GM12875 (cell line): Measurements from ENCODE around the gene MEGF6.

Experiments
- H3K4me3 ChIP-seq: one replicate; pipeline ENCODE4 v1.5.1; 2011; ENCODE audit warnings: low read depth, low read length, control low read depth
- CTCF ChIP-seq: IDR thresholded peaks from 2 replicates; pipeline ENCODE4 v1.5.1; 2011; ENCODE audit warnings: low read depth, mild to moderate bottlenecking, control low read depth, inconsistent platforms, low read length, moderate library complexity, borderline replicate concordance; ENCODE audit not compliant: insufficient read depth

The MEGF6 gene

GRCh38 chr1:3481046-3481445 is 130.3 kb downstream of the MEGF6 start:
- TF ChIP-seq CTCF, result no peak
- H3K4me3 ChIP-seq, result no peak overlapping the region

DNA sequence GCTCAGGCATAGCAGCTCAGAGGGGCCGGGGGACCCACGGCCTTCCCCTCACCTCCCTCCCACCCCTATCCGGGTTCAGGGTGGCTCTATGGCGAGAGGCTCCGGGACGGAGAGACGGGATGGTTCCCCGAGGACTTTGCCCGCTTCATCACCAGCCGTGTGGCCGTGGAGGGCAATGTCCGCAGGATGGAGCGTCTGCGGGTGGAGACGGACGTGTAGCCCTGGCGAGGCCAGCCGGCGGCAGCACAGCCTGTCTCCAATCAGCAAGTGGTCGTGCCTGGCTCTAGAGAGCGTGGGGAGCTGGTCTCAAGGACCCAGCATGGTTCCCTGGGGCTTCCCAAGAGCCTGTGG is 131.0 kb downstream of the MEGF6 start:
- TF ChIP-seq CTCF, result no peak
- H3K4me3 ChIP-seq, result no peak overlapping the region

GRCh38 chr1:3479511-3480368 is 131.6 kb downstream of the MEGF6 start:
- TF ChIP-seq CTCF, result no peak
- H3K4me3 ChIP-seq, result no peak overlapping the region

GRCh38 chr1:3478187-3478586 is 133.1 kb downstream of the MEGF6 start:
- TF ChIP-seq CTCF, result no peak
- H3K4me3 ChIP-seq, result no peak overlapping the region

DNA sequence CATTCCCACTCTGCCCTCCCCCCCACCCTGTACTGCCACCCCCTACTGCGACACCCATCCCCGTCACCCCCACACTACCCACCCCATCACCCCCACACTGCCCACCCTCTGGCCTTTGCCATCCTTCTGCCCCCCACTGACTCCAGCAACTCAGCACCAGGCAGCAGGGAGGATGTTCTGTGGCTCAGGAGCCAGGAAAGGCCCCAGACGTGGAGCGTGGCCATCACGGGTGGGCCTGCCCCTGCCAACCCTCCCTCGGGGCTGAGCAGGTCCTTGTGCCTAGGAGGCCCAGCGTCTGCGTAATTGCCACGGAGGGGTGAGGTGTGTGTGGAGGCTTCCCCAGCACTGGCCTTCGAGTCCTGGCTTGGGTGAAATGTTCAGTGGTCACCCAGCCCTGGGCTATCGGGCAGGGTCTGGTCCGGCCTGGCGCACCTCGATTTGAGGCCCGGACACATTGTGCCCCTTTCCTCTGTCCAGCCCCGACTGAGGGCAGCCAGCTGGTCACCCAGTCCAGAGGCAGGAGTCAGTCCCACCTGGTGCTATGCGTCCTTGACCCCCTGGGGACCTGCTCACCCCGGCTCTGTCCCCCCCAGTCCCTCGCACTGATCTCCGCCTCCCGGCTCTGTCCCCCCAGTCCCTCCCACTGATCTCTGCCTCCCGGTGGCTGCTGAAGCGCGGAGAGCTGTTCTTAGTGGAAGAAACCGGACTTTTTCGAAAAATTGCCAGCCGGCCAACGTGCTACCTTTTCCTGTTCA is 133.9 kb downstream of the MEGF6 start:
- TF ChIP-seq CTCF, result no peak

DNA sequence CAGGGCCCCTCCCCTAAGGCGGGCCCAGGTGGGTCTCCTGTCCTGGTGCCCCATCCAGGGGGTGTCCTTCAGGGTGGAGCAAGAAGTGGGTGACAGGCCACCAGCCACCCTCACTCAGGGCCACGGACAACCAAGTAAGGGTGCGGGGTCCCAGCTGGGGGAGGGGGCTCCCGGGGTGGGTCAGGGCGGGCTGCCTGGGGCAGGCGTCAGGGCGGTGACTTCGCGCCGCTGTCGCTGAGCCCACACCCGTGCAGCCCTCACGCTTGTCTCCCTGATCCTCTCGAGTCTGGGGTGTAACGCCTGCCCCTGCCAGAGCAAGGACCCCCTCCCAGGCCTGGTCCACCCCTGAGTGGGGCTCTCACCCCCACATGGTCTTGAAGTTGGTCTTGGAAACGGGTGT is 134.6 kb downstream of the MEGF6 start:
- no peak for TF ChIP-seq CTCF
- H3K4me3 ChIP-seq, result no peak overlapping the region

More for the DNA sequence above, 133.9 kb downstream of the MEGF6 start:
- H3K4me3 ChIP-seq, result no peak overlapping the region
